ENCODE measurements around the gene FILIP1. TPM values are rescaled to one million over a fixed set of nuclear protein-coding genes. Genes with fewer than 3 reads are reported as not detected.

Gene FILIP1
- total and polyA plus RNA-seq, 2 of the 8 experiments (the other 6 are each of a cell fraction or from before 2014, with no cell fraction given) = 2.4 to 5.7 TPM

- TF ChIP-seq SIRT6 (IDR thresholded peaks at IDR 0.05; ENCODE audit: low read length) = no peak
These were observed 90.0 kb downstream of the FILIP1 start (continued) for GRCh38 chr6:75403563-75404080.

Data from H1 (cell line).